Measurements from ENCODE around the gene FAM210B. TPM values are rescaled to one million over a fixed set of nuclear protein-coding genes. Genes with fewer than 3 reads are reported as not detected.

The FAM210B gene
- total RNA-seq, 4 donors from 2014 or later: 14.0 to 21.4 (median 16.8) TPM

GRCh38 chr20:56412949-56413348, 54.2 kb downstream of the FAM210B start:
- H3K4me1 ChIP-seq: peaks cover 0 to 12% (median 0%) of the 10 kb centered on the region in 4 donors
- no peak for DNase-seq
- TF ChIP-seq POLR2A (IDR thresholded peaks at IDR 0.05): no peak
- no peaks in the 10 kb centered on the region for H3K9me3 ChIP-seq
- peak overlapping the region; percentile 59 to 80 (median 65) for H3K27ac ChIP-seq
- no peaks in the 10 kb centered on the region for H3K27me3 ChIP-seq
- H3K4me3 ChIP-seq: peak overlapping the region in 3 of 4 donors; percentile 14 to 39 (median 16)
- peaks cover 0 to 2% (median 0%) of the 10 kb centered on the region in 3 donors for H3K36me3 ChIP-seq

GRCh38 chr20:56414842-56415765, 56.3 kb downstream of the FAM210B start:
- DNase-seq: no peak
- Histone ChIP-seq H3K9me3 (no peaks in the 10 kb centered on the region), H3K27me3 (no peaks in the 10 kb centered on the region), H3K4me3 (no peak overlapping the region), H3K27ac (peak overlapping the region in 2 of 4 donors; percentile 15 to 31), H3K4me1 (peaks cover 0 to 12% (median 0%) of the 10 kb centered on the region in 4 donors), H3K36me3 (no peaks in the 10 kb centered on the region)
- TF ChIP-seq POLR2A (IDR thresholded peaks at IDR 0.05): no peak
- no peak for TF ChIP-seq CTCF (IDR thresholded peaks at IDR 0.05)

- TF ChIP-seq CTCF (IDR thresholded peaks at IDR 0.05) (no peak), POLR2A (IDR thresholded peaks at IDR 0.05) (no peak)
- Histone ChIP-seq H3K9me3 (no peaks in the 10 kb centered on the region), H3K27ac (peak overlapping the region; percentile 43 to 72 (median 68)), H3K4me1 (peaks cover 0 to 3% (median 0%) of the 10 kb centered on the region in 4 donors), H3K4me3 (no peak overlapping the region), H3K27me3 (no peaks in the 10 kb centered on the region), H3K36me3 (no peaks in the 10 kb centered on the region)
- DNase-seq: no peak
Measured at GRCh38 chr20:56417402-56417801, 58.6 kb downstream of the FAM210B start.

- Histone ChIP-seq H3K4me3 (no peak overlapping the region), H3K36me3 (no peaks in the 10 kb centered on the region), H3K27me3 (no peaks in the 10 kb centered on the region), H3K4me1 (peaks cover 0 to 3% (median 0%) of the 10 kb centered on the region in 4 donors), H3K27ac (peak overlapping the region; percentile 65 to 72 (median 68)), H3K9me3 (no peaks in the 10 kb centered on the region)
- no peak for TF ChIP-seq CTCF (IDR thresholded peaks at IDR 0.05)
- no peak for TF ChIP-seq POLR2A (IDR thresholded peaks at IDR 0.05)
- no peak for DNase-seq
Measured at GRCh38 chr20:56417911-56418310, 59.1 kb downstream of the FAM210B start.

Other genes starting within 250 kb of the FAM210B start
- not detected for gene MC3R, start 110.2 kb upstream of the FAM210B start, total RNA-seq
- gene AURKA, start 33.2 kb downstream of the FAM210B start, total RNA-seq: 1 to 10 TPM; 4.7 to 7.7 (median 6.5) TPM
- gene CSTF1, start 33.7 kb downstream of the FAM210B start, total RNA-seq: 10 to 100 TPM in 3 of 4 donors, 1 to 10 TPM in 1; 4.8 to 28.9 (median 14.3) TPM
- 1 to 10 TPM in 2 of 4 donors, under 1 TPM in 2; 0.47 to 3.3 (median 1.2) TPM for gene CASS4, start 53.3 kb downstream of the FAM210B start, total RNA-seq
- gene RTF2, start 109.7 kb downstream of the FAM210B start, total RNA-seq: 10 to 100 TPM; 36.3 to 53.8 (median 48.4) TPM
- gene FAM209A, start 165.8 kb downstream of the FAM210B start, total RNA-seq: not detected
- not detected for gene FAM209B, start 174.3 kb downstream of the FAM210B start, total RNA-seq

All from Peyer's patch (tissue), 4 donors.